ENCODE results near the gene SPIRE2. TPM values are rescaled to one million over a fixed set of nuclear protein-coding genes. Genes with fewer than 3 reads are reported as not detected.

The SPIRE2 gene
- total RNA-seq, 4 donors from 2014 or later, result 0.27 to 3.6 (median 2.0) TPM

- Histone ChIP-seq H3K36me3 (no peaks in the 10 kb centered on the region), H3K27me3 (no peaks in the 10 kb centered on the region), H3K4me1 (peaks cover 0 to 18% (median 0%) of the 10 kb centered on the region in 3 donors), H3K27ac (no peak overlapping the region), H3K9me3 (no peaks in the 10 kb centered on the region), H3K4me3 (no peak overlapping the region)
- 77 to 80% methylated on average over 4 to 13 of the region's 16 CpGs for WGBS, 2 donors (ENCODE audit: low coverage in 1 of 2)
- ATAC-seq, result no peak
- TF ChIP-seq POLR2AphosphoS5 (IDR thresholded peaks at IDR 0.05) (no peak), POLR2A (IDR thresholded peaks at IDR 0.05) (no peak), EP300 (IDR thresholded peaks at IDR 0.05) (no peak), CTCF (IDR thresholded peaks at IDR 0.05) (no peak)
These were observed 31.3 kb downstream of the SPIRE2 start for GRCh38 chr16:89859615-89860007.

- no peaks in the 10 kb centered on the region for H3K9me3 ChIP-seq
- ATAC-seq, result peak; percentile 67
These were observed 32.6 kb downstream of the SPIRE2 start for GRCh38 chr16:89860747-89861304.

GRCh38 chr16:89861648-89862047 is 33.4 kb downstream of the SPIRE2 start:
- ATAC-seq, result no peak
- H3K27me3 ChIP-seq, result no peaks in the 10 kb centered on the region
- WGBS, 2 donors (ENCODE audit: low coverage in 1 of 2), result 77 to 100% methylated on average over 2 to 3 of the region's 12 CpGs
- H3K9me3 ChIP-seq, result no peaks in the 10 kb centered on the region
- no peak overlapping the region for H3K4me3 ChIP-seq
- TF ChIP-seq POLR2A (IDR thresholded peaks at IDR 0.05) (no peak), CTCF (IDR thresholded peaks at IDR 0.05) (no peak), POLR2AphosphoS5 (IDR thresholded peaks at IDR 0.05) (no peak), EP300 (IDR thresholded peaks at IDR 0.05) (no peak)
- no peak overlapping the region for H3K27ac ChIP-seq
- H3K4me1 ChIP-seq, result peaks cover 0 to 18% (median 0%) of the 10 kb centered on the region in 3 donors
- no peaks in the 10 kb centered on the region for H3K36me3 ChIP-seq

More at GRCh38 chr16:89860747-89861304, 32.6 kb downstream of the SPIRE2 start:
- WGBS, 2 donors (ENCODE audit: low coverage in 1 of 2), result 50% methylated on average over 1 of the region's 28 CpGs; no CpG with 5 or more reads in 1 of the 2 donors
- Histone ChIP-seq H3K36me3 (no peaks in the 10 kb centered on the region), H3K27me3 (no peaks in the 10 kb centered on the region), H3K4me1 (peaks cover 0 to 18% (median 0%) of the 10 kb centered on the region in 3 donors), H3K4me3 (no peak overlapping the region), H3K27ac (no peak overlapping the region)
- TF ChIP-seq CTCF (IDR thresholded peaks at IDR 0.05) (peak in 3 of 4 experiments; percentile 93 to 99 (median 94)), POLR2AphosphoS5 (IDR thresholded peaks at IDR 0.05) (no peak), POLR2A (IDR thresholded peaks at IDR 0.05) (no peak)

- Histone ChIP-seq H3K27ac (no peak overlapping the region), H3K4me3 (no peak overlapping the region), H3K27me3 (no peaks in the 10 kb centered on the region), H3K4me1 (peaks cover 0 to 18% (median 0%) of the 10 kb centered on the region in 3 donors), H3K9me3 (peaks cover 0 to 5% (median 0%) of the 10 kb centered on the region in 3 donors), H3K36me3 (no peaks in the 10 kb centered on the region)
- TF ChIP-seq POLR2A (IDR thresholded peaks at IDR 0.05) (no peak), EP300 (IDR thresholded peaks at IDR 0.05) (no peak), POLR2AphosphoS5 (IDR thresholded peaks at IDR 0.05) (no peak), CTCF (IDR thresholded peaks at IDR 0.05) (no peak)
- no peak for ATAC-seq
- 94 to 100% methylated on average over 2 to 3 of the region's 6 CpGs for WGBS, 2 donors (ENCODE audit: low coverage in 1 of 2)
These were observed 34.5 kb downstream of the SPIRE2 start for GRCh38 chr16:89862732-89863131.

Data from gastroesophageal sphincter (tissue), 4 donors.